CD8-positive, alpha-beta memory T cell (primary cell): ENCODE measurements around the gene TMEM51. TPM values are rescaled to one million over a fixed set of nuclear protein-coding genes. Genes with fewer than 3 reads are reported as not detected.

ENCODE experiments used
- CTCF ChIA-PET: fragments of 350-600 bp; sonication (Branson Sonifier 250); formaldehyde crosslinking; loops from one replicate; lab custom pipeline; 2021; ENCODE audit warnings: antibody characterized with exemption; lab: Charles Lee
- POLR2A ChIA-PET: fragments of 350-600 bp; sonication (Branson Sonifier 250); formaldehyde crosslinking; loops from one replicate; lab custom pipeline; 2021; ENCODE audit warnings: antibody characterized with exemption; lab: Charles Lee
- DNase-seq, 5 donors: peaks; one replicate each; pipeline versions ENCODE4 v3.0.0 to v3.0.0-alpha.2; 2020 to 2022; ENCODE audit warnings: mixed read lengths in 1 of 5
- H3K27ac ChIP-seq: one replicate; pipeline ENCODE4 v1.7.0; 2013; ENCODE audit warnings: low read depth, mild to moderate bottlenecking, low read length, moderate library complexity
- H3K27me3 ChIP-seq: 2 replicates; pipeline ENCODE4 v1.7.0; 2013; ENCODE audit warnings: low read length, mild to moderate bottlenecking; ENCODE audit not compliant: insufficient read depth, poor library complexity, severe bottlenecking
- H3K36me3 ChIP-seq: 2 replicates; pipeline ENCODE4 v1.7.0; 2013; ENCODE audit warnings: mild to moderate bottlenecking, low read length, moderate library complexity; ENCODE audit not compliant: insufficient read depth
- H3K4me1 ChIP-seq: 2 replicates; pipeline ENCODE4 v1.7.0; 2013; ENCODE audit warnings: mild to moderate bottlenecking, low read length, moderate library complexity; ENCODE audit not compliant: insufficient read depth
- H3K4me3 ChIP-seq: 2 replicates; pipeline ENCODE4 v1.7.0; 2013; ENCODE audit warnings: mild to moderate bottlenecking, low read length
- H3K9me3 ChIP-seq: 2 replicates; pipeline ENCODE4 v1.7.0; 2013; ENCODE audit warnings: mild to moderate bottlenecking, low read length
- H3K27ac Mint-ChIP-seq, 8 donors: one replicate each; pipeline ENCODE4 v1.8.0; 2020 to 2021; ENCODE audit warnings: mixed read lengths in 8 of 8, mild to moderate bottlenecking in 6 of 8, inconsistent platforms in 3 of 8, moderate library complexity in 3 of 8
- H3K27me3 Mint-ChIP-seq, 2 donors: one replicate each; pipeline ENCODE4 v1.8.0; 2020 to 2021; ENCODE audit warnings: mixed read lengths in 2 of 2, mild to moderate bottlenecking in 1 of 2, moderate library complexity in 1 of 2
- H3K36me3 Mint-ChIP-seq, 3 donors: one replicate each; pipeline ENCODE4 v1.8.0; 2020 to 2021; ENCODE audit warnings: mixed read lengths in 3 of 3, inconsistent platforms in 1 of 3, mild to moderate bottlenecking in 1 of 3
- H3K4me1 Mint-ChIP-seq, 3 donors: one replicate each; pipeline ENCODE4 v1.8.0; 2020 to 2021; ENCODE audit warnings: mixed read lengths in 3 of 3, inconsistent platforms in 1 of 3, mild to moderate bottlenecking in 1 of 3
- H3K4me3 Mint-ChIP-seq, 7 donors: one replicate each; pipeline ENCODE4 v1.8.0; 2020 to 2021; ENCODE audit warnings: mixed read lengths in 7 of 7, mild to moderate bottlenecking in 6 of 7, moderate library complexity in 4 of 7, inconsistent platforms in 2 of 7
- H3K9me3 Mint-ChIP-seq, 5 donors: one replicate each; pipeline ENCODE4 v1.8.0; 2020 to 2022; ENCODE audit warnings: mixed read lengths in 5 of 5, mild to moderate bottlenecking in 3 of 5, moderate library complexity in 2 of 5, inconsistent platforms in 1 of 5
- polyA plus RNA-seq: library from polyadenylated mRNA; unstranded; fragments of 300-500 nt; fragmentation: Illumina TruSeq; gene quantifications from one replicate; pipeline ENCODE4 v1.2.3, GENCODE V29; 2021
- total RNA-seq, 2 experiments: library from RNA; stranded (reverse); gene quantifications; one replicate each; pipeline ENCODE4 v1.2.3, GENCODE V29; 2021

The TMEM51 gene
- total and polyA plus RNA-seq, 3 experiments from 2014 or later = 0.11 to 0.24 TPM; not detected in 1

GRCh38 chr1:15214527-15214926 is 61.0 kb downstream of the TMEM51 start:
- no peak overlapping the region for H3K4me3 Mint-ChIP-seq
- Histone ChIP-seq H3K4me3 (no peak overlapping the region), H3K27me3 (no peaks in the 10 kb centered on the region), H3K4me1 (no peaks in the 10 kb centered on the region), H3K36me3 (no peaks in the 10 kb centered on the region), H3K9me3 (no peaks in the 10 kb centered on the region), H3K27ac (no peak overlapping the region)
- no peaks in the 10 kb centered on the region for H3K36me3 Mint-ChIP-seq
- POLR2A ChIA-PET = no interaction called here
- no peak overlapping the region for H3K27ac Mint-ChIP-seq
- CTCF ChIA-PET = no interaction called here
- peaks cover 7 to 13% (median 12%) of the 10 kb centered on the region in 3 donors for H3K4me1 Mint-ChIP-seq
- no peak for DNase-seq
- H3K9me3 Mint-ChIP-seq = no peaks in the 10 kb centered on the region
- H3K27me3 Mint-ChIP-seq = peaks cover 14 to 29% of the 10 kb centered on the region in 2 donors

DNA sequence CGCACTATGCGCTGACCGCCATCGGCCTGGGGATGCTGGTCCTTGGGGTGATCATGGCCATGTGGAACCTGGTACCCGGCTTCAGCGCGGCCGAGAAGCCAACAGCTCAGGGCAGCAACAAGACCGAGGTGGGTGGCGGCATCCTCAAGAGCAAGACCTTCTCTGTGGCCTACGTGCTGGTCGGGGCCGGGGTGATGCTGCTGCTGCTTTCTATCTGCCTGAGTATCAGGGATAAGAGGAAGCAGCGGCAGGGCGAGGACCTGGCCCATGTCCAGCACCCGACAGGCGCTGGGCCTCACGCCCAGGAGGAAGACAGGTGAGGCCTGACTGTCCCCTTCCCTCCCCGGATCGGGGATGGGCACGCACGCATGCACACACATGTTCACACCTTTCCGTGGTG is 61.6 kb downstream of the TMEM51 start:
- Histone ChIP-seq H3K27ac (no peak overlapping the region), H3K4me3 (no peak overlapping the region), H3K27me3 (no peaks in the 10 kb centered on the region), H3K9me3 (no peaks in the 10 kb centered on the region), H3K4me1 (no peaks in the 10 kb centered on the region), H3K36me3 (no peaks in the 10 kb centered on the region)
- POLR2A ChIA-PET = no interaction called here
- Mint-ChIP-seq H3K36me3 (no peaks in the 10 kb centered on the region), H3K4me1 (peaks cover 7 to 13% (median 12%) of the 10 kb centered on the region in 3 donors), H3K4me3 (no peak overlapping the region), H3K27me3 (peaks cover 14 to 27% of the 10 kb centered on the region in 2 donors), H3K27ac (no peak overlapping the region), H3K9me3 (no peaks in the 10 kb centered on the region)
- no peak for DNase-seq
- CTCF ChIA-PET = no interaction called here

DNA sequence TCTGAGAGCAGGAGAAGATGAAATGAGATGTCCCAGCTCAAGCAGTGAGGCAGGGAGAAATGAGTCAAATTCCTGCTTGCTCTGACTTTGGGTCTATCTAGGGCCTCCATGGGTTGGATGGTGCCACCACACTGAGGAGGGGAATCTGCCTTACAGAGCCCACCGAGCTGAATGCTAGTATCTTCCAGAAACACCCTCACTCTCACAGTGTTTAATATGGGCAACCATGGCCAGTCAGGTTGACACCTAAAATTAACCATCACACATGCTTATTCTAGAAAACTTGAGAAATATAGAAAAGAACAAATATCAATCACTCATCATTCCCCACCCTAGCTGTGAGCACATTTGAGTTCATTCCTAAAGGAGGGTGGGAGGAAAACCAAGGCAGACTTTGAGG is 64.1 kb downstream of the TMEM51 start:
- Histone ChIP-seq H3K9me3 (no peaks in the 10 kb centered on the region), H3K4me3 (no peak overlapping the region), H3K27me3 (no peaks in the 10 kb centered on the region), H3K36me3 (no peaks in the 10 kb centered on the region), H3K4me1 (no peaks in the 10 kb centered on the region), H3K27ac (no peak overlapping the region)
- DNase-seq = no peak
- H3K27me3 Mint-ChIP-seq = peaks cover 25 to 40% of the 10 kb centered on the region in 2 donors
- POLR2A ChIA-PET = no interaction called here
- H3K27ac Mint-ChIP-seq = no peak overlapping the region
- CTCF ChIA-PET = no interaction called here
- no peaks in the 10 kb centered on the region for H3K9me3 Mint-ChIP-seq
- no peak overlapping the region for H3K4me3 Mint-ChIP-seq
- H3K36me3 Mint-ChIP-seq = no peaks in the 10 kb centered on the region
- H3K4me1 Mint-ChIP-seq = peaks cover 7 to 13% (median 12%) of the 10 kb centered on the region in 3 donors

- Mint-ChIP-seq H3K27me3 (peaks cover 25 to 44% of the 10 kb centered on the region in 2 donors), H3K4me3 (no peak overlapping the region), H3K9me3 (no peaks in the 10 kb centered on the region), H3K27ac (peak overlapping the region in 1 of 8 donors; percentile 36), H3K4me1 (peaks cover 7 to 13% (median 12%) of the 10 kb centered on the region in 3 donors), H3K36me3 (no peaks in the 10 kb centered on the region)
- Histone ChIP-seq H3K27ac (no peak overlapping the region), H3K4me3 (no peak overlapping the region), H3K9me3 (no peaks in the 10 kb centered on the region), H3K36me3 (no peaks in the 10 kb centered on the region), H3K27me3 (no peaks in the 10 kb centered on the region), H3K4me1 (no peaks in the 10 kb centered on the region)
- POLR2A ChIA-PET = no interaction called here
- CTCF ChIA-PET = no interaction called here
- DNase-seq = no peak
Observed at GRCh38 chr1:15218287-15219279, 65.0 kb downstream of the TMEM51 start.

DNA sequence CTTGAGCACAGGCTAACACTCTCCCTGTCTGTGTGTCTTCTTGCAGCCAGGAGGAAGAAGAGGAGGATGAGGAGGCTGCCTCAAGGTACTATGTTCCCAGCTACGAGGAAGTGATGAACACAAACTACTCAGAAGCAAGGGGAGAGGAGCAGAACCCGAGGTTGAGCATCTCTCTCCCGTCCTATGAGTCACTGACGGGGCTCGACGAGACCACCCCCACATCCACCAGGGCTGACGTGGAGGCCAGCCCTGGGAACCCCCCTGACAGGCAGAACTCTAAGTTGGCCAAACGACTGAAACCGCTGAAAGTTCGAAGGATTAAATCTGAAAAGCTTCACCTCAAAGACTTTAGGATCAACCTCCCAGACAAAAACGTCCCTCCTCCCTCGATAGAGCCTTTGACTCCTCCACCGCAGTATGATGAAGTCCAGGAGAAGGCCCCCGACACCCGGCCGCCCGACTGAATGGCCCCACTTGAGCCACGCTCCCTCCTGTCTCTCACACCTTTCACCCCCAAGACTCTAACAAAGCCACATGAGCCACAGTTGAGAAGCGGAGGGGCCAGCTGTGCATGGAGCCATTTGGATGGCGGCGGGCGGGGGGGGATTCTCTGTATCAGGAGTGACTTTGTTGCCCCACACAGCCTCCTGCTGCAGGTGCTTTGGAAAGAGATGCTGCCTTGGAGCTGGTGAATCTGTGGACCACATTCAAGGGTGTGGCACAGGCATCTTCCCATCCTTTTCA is 65.9 kb downstream of the TMEM51 start:
- POLR2A ChIA-PET = no interaction called here
- Mint-ChIP-seq H3K36me3 (no peaks in the 10 kb centered on the region), H3K4me3 (no peak overlapping the region), H3K4me1 (peaks cover 7 to 13% (median 12%) of the 10 kb centered on the region in 3 donors), H3K27ac (peak overlapping the region in 1 of 8 donors; percentile 36), H3K9me3 (no peaks in the 10 kb centered on the region), H3K27me3 (peaks cover 20 to 44% of the 10 kb centered on the region in 2 donors)
- DNase-seq = no peak
- H3K36me3 ChIP-seq = no peaks in the 10 kb centered on the region
- H3K27ac ChIP-seq = no peak overlapping the region
- H3K4me1 ChIP-seq = no peaks in the 10 kb centered on the region
- H3K9me3 ChIP-seq = no peaks in the 10 kb centered on the region
- CTCF ChIA-PET = no interaction called here
- H3K27me3 ChIP-seq = no peaks in the 10 kb centered on the region
- H3K4me3 ChIP-seq = no peak overlapping the region

GRCh38 chr1:15220024-15220392 is 66.5 kb downstream of the TMEM51 start:
- DNase-seq = no peak
- H3K4me1 Mint-ChIP-seq = peaks cover 7 to 13% (median 12%) of the 10 kb centered on the region in 3 donors
- H3K27me3 Mint-ChIP-seq = peaks cover 20 to 44% of the 10 kb centered on the region in 2 donors
- H3K36me3 Mint-ChIP-seq = no peaks in the 10 kb centered on the region
- no peak overlapping the region for H3K4me3 Mint-ChIP-seq
- ChIA-PET CTCF (interaction anchor here (1.1 kb wide), 1 partner anchor 9 kb away, joined by 3 read pairs; no protein-coding TSS in a partner anchor), POLR2A (no interaction called here)
- Histone ChIP-seq H3K27ac (no peak overlapping the region), H3K27me3 (no peaks in the 10 kb centered on the region), H3K4me3 (no peak overlapping the region), H3K4me1 (no peaks in the 10 kb centered on the region), H3K9me3 (no peaks in the 10 kb centered on the region), H3K36me3 (no peaks in the 10 kb centered on the region)
- no peak overlapping the region for H3K27ac Mint-ChIP-seq
- no peaks in the 10 kb centered on the region for H3K9me3 Mint-ChIP-seq

DNA sequence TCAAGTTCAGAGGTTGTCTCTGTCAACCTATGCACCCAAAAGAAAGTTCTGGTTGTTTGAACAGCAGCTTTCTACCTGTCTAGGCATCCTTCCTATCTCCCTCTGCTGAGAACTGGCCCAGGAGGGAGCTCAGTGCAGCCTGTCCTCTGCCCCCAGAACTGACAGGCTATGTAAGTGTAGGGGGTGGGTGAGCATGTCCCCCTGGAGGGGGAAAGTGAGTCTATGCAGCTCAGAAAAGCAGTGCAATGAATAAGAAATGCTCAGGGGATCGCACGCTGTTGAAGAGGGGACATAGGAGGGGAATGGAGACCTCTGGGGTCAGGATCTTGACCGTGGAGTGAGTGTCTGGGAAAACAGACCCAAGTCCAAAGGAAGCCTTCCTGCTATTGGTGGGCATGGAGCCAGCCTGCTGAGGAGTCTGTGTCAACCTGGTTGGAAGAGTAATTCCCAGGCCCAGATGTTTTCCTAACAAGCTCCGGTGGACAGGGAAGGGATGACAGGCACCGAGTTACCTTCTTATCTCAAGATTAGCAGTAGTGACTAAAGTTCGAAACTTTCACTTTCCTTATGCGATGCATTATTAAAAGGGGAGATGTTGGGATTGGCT is 67.4 kb downstream of the TMEM51 start:
- Histone ChIP-seq H3K27me3 (peaks cover 3% of the 10 kb centered on the region), H3K4me3 (no peak overlapping the region), H3K27ac (no peak overlapping the region), H3K9me3 (no peaks in the 10 kb centered on the region), H3K36me3 (no peaks in the 10 kb centered on the region), H3K4me1 (no peaks in the 10 kb centered on the region)
- Mint-ChIP-seq H3K36me3 (no peaks in the 10 kb centered on the region), H3K27me3 (peaks cover 20 to 44% of the 10 kb centered on the region in 2 donors), H3K9me3 (no peaks in the 10 kb centered on the region), H3K4me1 (peaks cover 7 to 13% (median 12%) of the 10 kb centered on the region in 3 donors), H3K27ac (no peak overlapping the region), H3K4me3 (no peak overlapping the region)
- POLR2A ChIA-PET = no interaction called here
- CTCF ChIA-PET = interaction anchor here (1.1 kb wide), 1 partner anchor 10 kb away, joined by 3 read pairs; no protein-coding TSS in a partner anchor
- no peak for DNase-seq
